K562 (cell line): Measurements from ENCODE around the gene RGS9. TPM values are rescaled to one million over a fixed set of nuclear protein-coding genes. Genes with fewer than 3 reads are reported as not detected.

Source experiments
- ARID2 ChIP-seq: fragments of 450-650 bp; IDR thresholded peaks from 2 replicates; pipeline ENCODE4 v1.6.1; 2017; ENCODE audit warnings: antibody characterized with exemption, mild to moderate bottlenecking
- ATF6 ChIP-seq: sonication (generic); formaldehyde crosslinking; IDR thresholded peaks from 2 replicates; pipeline ENCODE4 v1.4.0; 2020; ENCODE audit warnings: mild to moderate bottlenecking, missing genetic modification reagents
- CREB3 ChIP-seq: fragments of 450-650 bp; conservative IDR thresholded peaks from 2 replicates; pipeline ENCODE4 v1.6.1; 2016; ENCODE audit warnings: missing genetic modification characterization, low read depth, mild to moderate bottlenecking, missing compliant biosample characterization, moderate library complexity
- DPF2 ChIP-seq: fragments of 450-650 bp; IDR thresholded peaks from 2 replicates; pipeline ENCODE4 v1.6.1; 2016
- EZH2 ChIP-seq: IDR thresholded peaks from 2 replicates; pipeline ENCODE4 v1.6.1; 2012; ENCODE audit warnings: low read depth, mild to moderate bottlenecking, inconsistent platforms, low read length, borderline replicate concordance
- IRF1 ChIP-seq: sonication (generic); formaldehyde crosslinking; IDR thresholded peaks from 2 replicates; pipeline ENCODE4 v1.8.0; 2022; ENCODE audit warnings: missing genetic modification reagents, mild to moderate bottlenecking, borderline replicate concordance
- MCM5 ChIP-seq: fragments of 450-650 bp; IDR thresholded peaks from 2 replicates; pipeline ENCODE4 v1.6.1; 2016; ENCODE audit warnings: low read depth
- NFE2 ChIP-seq: IDR thresholded peaks from 2 replicates; pipeline ENCODE4 v1.6.1; 2014; ENCODE audit warnings: antibody characterized with exemption, low read depth
- NFYB ChIP-seq: IDR thresholded peaks from 2 replicates; pipeline ENCODE4 v1.6.1; 2011; ENCODE audit warnings: mild to moderate bottlenecking, moderate library complexity; ENCODE audit not compliant: insufficient read length; ENCODE audit errors: extremely low read depth
- POU5F1 ChIP-seq: fragments of 150-350 bp; IDR thresholded peaks from 2 replicates; pipeline ENCODE4 v1.6.1; 2014; ENCODE audit warnings: borderline replicate concordance, low read length, low read depth, mild to moderate bottlenecking; ENCODE audit not compliant: partially characterized antibody
- RHOXF2B ChIP-seq: fragments of 250-450 bp; sonication (Bioruptor Pico); conservative IDR thresholded peaks from 2 replicates; pipeline ENCODE4 v1.5.1; 2021
- SRSF1 ChIP-seq: fragments of 200-400 bp; formaldehyde crosslinking; IDR thresholded peaks from 2 replicates; pipeline ENCODE4 v1.6.1; 2017; ENCODE audit warnings: mild to moderate bottlenecking, low read depth, low read length, moderate library complexity
- SRSF3 ChIP-seq: fragments of 200-400 bp; formaldehyde crosslinking; IDR thresholded peaks from 2 replicates; pipeline ENCODE4 v1.6.1; 2016; ENCODE audit warnings: mild to moderate bottlenecking, low read length, moderate library complexity; ENCODE audit not compliant: insufficient read depth
- STAG1 ChIP-seq: sonication (generic); formaldehyde crosslinking; IDR thresholded peaks from 2 replicates; pipeline ENCODE4 v1.5.0; 2020; ENCODE audit warnings: missing genetic modification reagents, borderline replicate concordance
- STAT5A ChIP-seq: IDR thresholded peaks from 2 replicates; pipeline ENCODE4 v1.6.1; 2012; ENCODE audit warnings: low read length, inconsistent platforms, borderline replicate concordance
- TAF1 ChIP-seq: IDR thresholded peaks from 2 replicates; pipeline ENCODE4 v1.6.1; 2011; ENCODE audit warnings: mild to moderate bottlenecking, low read length, moderate library complexity; ENCODE audit not compliant: insufficient read depth, control insufficient read depth, severe bottlenecking; ENCODE audit errors: extremely low read depth
- TCFL5 ChIP-seq: fragments of 250-450 bp; sonication (Bioruptor Pico); conservative IDR thresholded peaks from 2 replicates; pipeline ENCODE4 v1.6.1; 2021; ENCODE audit warnings: mild to moderate bottlenecking, moderate library complexity, matching md5 sums
- ZBTB8A ChIP-seq: fragments of 450-650 bp; IDR thresholded peaks from 2 replicates; pipeline ENCODE4 v1.6.1; 2018; ENCODE audit warnings: mild to moderate bottlenecking, moderate library complexity; ENCODE audit not compliant: partially characterized antibody
- ZFP30 ChIP-seq: fragments of 250-450 bp; sonication (Bioruptor Pico); IDR thresholded peaks from 2 replicates; pipeline ENCODE4 v1.8.0; 2022; ENCODE audit warnings: moderate library complexity, mild to moderate bottlenecking, inconsistent platforms, borderline replicate concordance
- ZKSCAN1 ChIP-seq: fragments of 150-350 bp; IDR thresholded peaks from 2 replicates; pipeline ENCODE4 v1.6.1; 2016; ENCODE audit warnings: low read depth, low read length
- ZNF197 ChIP-seq: fragments of 200-800 bp; sonication (Bioruptor generic); IDR thresholded peaks from 2 replicates; pipeline ENCODE4 v1.6.1; 2016; ENCODE audit warnings: low read depth, missing genetic modification characterization, missing compliant biosample characterization
- ZNF507 ChIP-seq: conservative IDR thresholded peaks from 2 replicates; pipeline ENCODE4 v1.6.1; 2017; ENCODE audit warnings: missing genetic modification characterization, missing compliant biosample characterization
- ZNF518B ChIP-seq: fragments of 250-450 bp; sonication (Bioruptor Pico); IDR thresholded peaks from 2 replicates; pipeline ENCODE4 v1.5.0; 2021; ENCODE audit warnings: mild to moderate bottlenecking, moderate library complexity
- polyA plus RNA-seq, 8 experiments: library from polyadenylated mRNA; depleted of rRNA in 4 of 8; stranded (reverse) in 5 of 8; unstranded in 3 of 8; fragments of >200 nt; fragmentation: Nextera tagmentation in 2 of 8; fragmentation: Illumina TruSeq in 1 of 8; extraction: Ambion mirVana in 2 of 8; extraction: Trizol in 1 of 8; gene quantifications; 2 replicates each; pipeline versions ENCODE4 v1.2.1 to v1.2.3, GENCODE V29; 2011 to 2014; ENCODE audit warnings: inconsistent platforms in 1 of 8, missing spikeins in 1 of 8
- total RNA-seq, 7 experiments: library from RNA; depleted of rRNA in 6 of 7; stranded (reverse); fragments of >200 nt in 6 of 7; fragmentation: Illumina TruSeq in 2 of 7; extraction: Trizol in 2 of 7; gene quantifications; 2 replicates each; pipeline versions ENCODE4 v1.2.1 to v1.2.3, GENCODE V29; 2011 to 2021; ENCODE audit warnings: low replicate concordance in 1 of 7

RGS9 gene
- total and polyA plus RNA-seq, 9 of the 15 experiments (the other 6 are each of a cell fraction or from before 2014, with no cell fraction given) = 0.18 to 1.4 (median 0.55) TPM

- TF ChIP-seq STAG1 (CRISPR knock-in tag) (no peak), ZFP30 (CRISPR knock-in tag) (no peak), NFE2 (peak; percentile 71; the same call in 1 of the 2 replicates), ATF6 (CRISPR knock-in tag) (no peak), NFYB (no peak), CREB3 (tag) (no peak), RHOXF2B (no peak), ZNF507 (tag) (no peak), SRSF1 (no peak), ARID2 (no peak), STAT5A (no peak), ZNF518B (no peak), ZNF197 (CRISPR knock-in tag) (no peak), ZKSCAN1 (peak; percentile 89), POU5F1 (no peak), SRSF3 (no peak), EZH2 (no peak), ZBTB8A (no peak), IRF1 (CRISPR knock-in tag) (no peak), MCM5 (no peak), TCFL5 (CRISPR knock-in tag) (no peak), DPF2 (peak; percentile 73), TAF1 (no peak)
Measured at GRCh38 chr17:65163990-65164495, 26.9 kb downstream of the RGS9 start (continued).
